Small intestine (tissue), 7 donors: ENCODE data around the gene CCDC195. TPM values are rescaled to one million over a fixed set of nuclear protein-coding genes. Genes with fewer than 3 reads are reported as not detected.
"Not testable (repeated sequence)": the region's sequence is repeated elsewhere in the genome, so short reads cannot be mapped to it uniquely, and the experiment has no call there.

Experiments used
- DNase-seq, 2 donors: peaks; one replicate each; pipeline versions ENCODE4 v3.0.0 to v3.0.0-alpha.2; 2013
- FAIRE-seq: peaks from 2 replicates; lab custom pipeline; 2012; peaks lifted over from hg19 to GRCh38; lab: Jason Lieb, UNC
- H3K27ac ChIP-seq, 3 donors: one replicate each; pipeline ENCODE4 v1.5.1; 2013; ENCODE audit warnings: low read length in 2 of 3, mild to moderate bottlenecking in 2 of 3, control low read depth in 1 of 3, inconsistent platforms in 1 of 3, low read depth in 1 of 3, moderate library complexity in 1 of 3
- H3K27me3 ChIP-seq, 3 donors: one replicate each; pipeline ENCODE4 v1.6.1; 2013; ENCODE audit warnings: low read length in 3 of 3, inconsistent platforms in 1 of 3; ENCODE audit not compliant: control insufficient read depth in 3 of 3, insufficient read depth in 3 of 3
- H3K36me3 ChIP-seq, 3 donors: one replicate each; pipeline ENCODE4 v1.6.1; 2013; ENCODE audit warnings: low read length in 3 of 3, inconsistent platforms in 1 of 3, low read depth in 1 of 3, mild to moderate bottlenecking in 1 of 3, moderate library complexity in 1 of 3; ENCODE audit not compliant: control insufficient read depth in 3 of 3, insufficient read depth in 2 of 3
- H3K4me1 ChIP-seq, 3 donors: one replicate each; pipeline ENCODE4 v1.6.1; 2013; ENCODE audit warnings: low read length in 2 of 3, inconsistent platforms in 1 of 3, low read depth in 1 of 3, mild to moderate bottlenecking in 1 of 3, moderate library complexity in 1 of 3; ENCODE audit not compliant: control insufficient read depth in 3 of 3, insufficient read depth in 2 of 3
- H3K4me3 ChIP-seq, 3 donors: one replicate each; pipeline ENCODE4 v1.5.1; 2013; ENCODE audit warnings: low read length in 3 of 3, control low read depth in 1 of 3, inconsistent platforms in 1 of 3, low read depth in 1 of 3, mild to moderate bottlenecking in 1 of 3, moderate library complexity in 1 of 3
- H3K9me3 ChIP-seq, 2 donors: one replicate each; pipeline ENCODE4 v1.6.1; 2013; ENCODE audit warnings: low read depth in 1 of 2, low read length in 1 of 2; ENCODE audit not compliant: control insufficient read depth in 2 of 2, insufficient read depth in 1 of 2
- WGBS, 3 donors: extraction: QIAGEN DNeasy Blood & Tissue Kit; methylation state at CpG; one replicate each; pipeline ENCODE4 v1.1.7; 2013; 5-methylcytosine and 5-hydroxymethylcytosine counted together
- polyA plus RNA-seq, 4 donors: library from polyadenylated mRNA; stranded (reverse) in 3 of 4; unstranded in 1 of 4; fragments of 200-250 nt in 3 of 4; fragments of 120-200 nt in 1 of 4; gene quantifications; one replicate each; pipeline versions ENCODE4 v1.2.1 to v1.2.3, GENCODE V29; 2013
- donor health status: healthy with polysubstance abuse.
- donor health status: control.
- donor health status: control.
- donor health status: Bipolar disorder and iron deficiency.
- donor health status: healthy.

The CCDC195 gene
- polyA plus RNA-seq, 4 donors = not detected

DNA sequence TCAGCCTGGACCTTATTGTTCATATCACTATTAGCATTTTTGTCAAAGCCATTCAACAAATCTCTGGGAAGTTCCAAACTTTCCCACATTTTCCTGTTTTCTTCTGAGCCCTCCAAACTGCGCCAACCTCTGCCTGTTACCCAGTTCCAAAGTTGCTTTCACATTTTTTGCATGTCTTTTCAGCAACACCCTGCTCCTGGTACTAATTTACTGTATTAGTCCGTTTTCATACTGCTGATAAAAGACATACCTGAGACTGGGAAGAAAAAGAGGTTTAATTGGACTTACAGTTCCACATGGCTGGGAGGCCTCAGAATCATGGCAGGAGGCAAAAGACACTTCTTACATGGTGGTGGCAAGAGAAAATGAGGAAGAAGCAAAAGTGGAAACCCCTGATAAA, 52.8 kb downstream of the CCDC195 start:
- H3K27me3 ChIP-seq, H3K27ac ChIP-seq, H3K4me1 ChIP-seq, DNase-seq, H3K4me3 ChIP-seq, FAIRE-seq, H3K36me3 ChIP-seq: not testable (repeated sequence)
- WGBS, 3 donors = 72 to 87% (median 81%) methylated on average over 2 of the region's 2 CpGs
- peaks cover 0 to 12% of the 10 kb centered on the region in 2 donors for H3K9me3 ChIP-seq

DNA sequence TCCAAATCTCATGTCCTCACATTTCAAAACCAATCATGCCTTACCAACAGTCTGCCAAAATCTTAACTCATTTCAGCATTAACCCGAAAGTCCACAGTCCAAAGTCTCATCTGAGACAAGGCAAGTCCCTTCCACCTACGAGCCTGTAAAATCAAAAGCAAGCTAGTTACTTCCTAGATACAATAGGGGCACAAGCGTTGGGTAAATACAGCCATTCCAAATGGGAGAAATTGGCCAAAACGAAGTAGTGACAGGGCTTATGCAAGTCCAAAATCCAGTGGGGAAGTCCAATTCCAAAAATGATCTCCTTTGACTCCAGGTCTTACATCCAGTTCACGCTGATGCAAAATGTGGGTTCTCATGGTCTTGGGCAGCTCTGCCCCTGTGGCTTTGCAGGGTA, 54.5 kb downstream of the CCDC195 start:
- not testable (repeated sequence) for FAIRE-seq, DNase-seq, H3K27ac ChIP-seq, H3K4me1 ChIP-seq, H3K27me3 ChIP-seq, H3K36me3 ChIP-seq, H3K4me3 ChIP-seq
- H3K9me3 ChIP-seq = peaks cover 0 to 12% of the 10 kb centered on the region in 2 donors
- WGBS, 3 donors = 30 to 68% (median 44%) methylated on average over 5 of the region's 5 CpGs

DNA sequence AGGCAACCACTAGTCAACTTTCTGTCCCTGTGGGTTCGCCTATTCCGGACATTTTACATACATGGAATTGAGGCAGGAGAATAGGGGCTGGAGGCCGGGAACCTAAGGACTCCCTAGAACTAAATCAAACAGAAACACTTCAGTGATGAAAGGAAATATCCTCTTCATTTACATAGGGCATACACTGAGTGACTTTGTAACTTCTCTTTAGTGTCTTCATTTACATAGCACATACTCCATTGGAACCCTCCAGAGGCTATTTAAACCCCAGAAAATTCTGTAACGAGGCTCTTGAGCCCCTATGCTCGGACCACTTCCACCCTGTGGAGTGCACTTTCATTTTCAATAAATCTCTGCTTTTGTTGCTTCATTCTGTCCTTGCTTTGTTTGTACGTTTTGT, 56.5 kb downstream of the CCDC195 start:
- no peaks in the 10 kb centered on the region for H3K4me1 ChIP-seq
- no peaks in the 10 kb centered on the region for H3K27me3 ChIP-seq
- H3K36me3 ChIP-seq = no peaks in the 10 kb centered on the region
- H3K4me3 ChIP-seq = no peak overlapping the region
- H3K9me3 ChIP-seq = peaks cover 0 to 17% of the 10 kb centered on the region in 2 donors
- no peak overlapping the region for H3K27ac ChIP-seq
- FAIRE-seq = no peak
- WGBS, 3 donors = 81 to 90% (median 81%) methylated on average over 6 of the region's 6 CpGs
- DNase-seq = no peak

DNA sequence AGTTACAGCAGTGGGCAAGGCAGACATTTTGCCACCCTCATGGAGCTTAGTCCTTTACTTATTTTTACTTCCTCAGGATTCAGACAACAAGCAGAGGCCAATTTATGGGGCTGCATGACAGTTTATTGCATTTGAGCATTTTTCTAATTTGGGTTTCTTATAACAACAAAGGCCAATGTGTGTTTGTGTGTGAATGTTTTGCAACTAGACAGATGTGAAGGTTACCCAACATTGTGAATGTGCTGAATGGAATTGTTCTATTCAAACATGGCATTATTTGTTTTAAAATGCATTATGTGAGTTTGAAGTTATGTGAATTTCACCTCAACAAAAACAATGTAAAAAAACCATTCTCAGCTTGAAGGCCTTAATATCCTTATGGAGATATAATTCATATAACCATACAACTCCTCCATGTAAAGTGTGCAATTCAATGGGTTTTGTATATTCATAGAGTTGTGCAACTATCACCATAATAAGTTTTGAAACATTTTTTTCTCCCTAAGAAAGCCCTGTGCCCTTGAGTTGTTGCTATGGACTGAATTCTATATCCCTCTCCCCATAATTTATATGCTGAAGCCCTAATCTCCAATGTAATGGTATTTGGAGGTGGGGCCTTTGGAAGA, 57.3 kb downstream of the CCDC195 start:
- H3K4me1 ChIP-seq = no peaks in the 10 kb centered on the region
- H3K27ac ChIP-seq = no peak overlapping the region
- FAIRE-seq = no peak
- DNase-seq = no peak
- no peaks in the 10 kb centered on the region for H3K36me3 ChIP-seq
- H3K4me3 ChIP-seq = no peak overlapping the region
- peaks cover 0 to 12% of the 10 kb centered on the region in 2 donors for H3K9me3 ChIP-seq
- H3K27me3 ChIP-seq = no peaks in the 10 kb centered on the region

DNA sequence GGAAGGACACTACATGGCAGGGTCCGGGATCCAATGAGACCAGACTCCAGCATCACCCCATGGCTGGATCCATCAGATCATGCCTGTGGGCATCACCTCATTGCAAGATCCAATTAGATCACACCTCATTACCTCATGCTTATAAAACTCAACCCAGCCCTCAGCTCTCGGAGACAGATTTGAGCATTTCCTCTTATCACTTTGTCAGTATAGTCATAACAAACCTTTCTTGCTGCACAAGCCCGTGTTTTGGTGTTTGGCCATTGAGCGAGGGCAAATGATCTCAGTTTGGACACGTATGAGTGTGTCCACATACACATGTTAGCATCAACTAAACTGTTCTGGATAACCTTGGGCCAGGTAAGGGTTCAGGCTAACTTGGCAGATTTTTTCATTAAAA, 58.8 kb downstream of the CCDC195 start:
- peaks cover 0 to 5% of the 10 kb centered on the region in 2 donors for H3K9me3 ChIP-seq
- WGBS, 3 donors = 76 to 82% (median 77%) methylated on average over 5 of the region's 5 CpGs
- no peak overlapping the region for H3K27ac ChIP-seq
- no peaks in the 10 kb centered on the region for H3K27me3 ChIP-seq
- no peak for DNase-seq
- H3K4me3 ChIP-seq = no peak overlapping the region
- H3K36me3 ChIP-seq = no peaks in the 10 kb centered on the region
- H3K4me1 ChIP-seq = no peaks in the 10 kb centered on the region
- FAIRE-seq = no peak

DNA sequence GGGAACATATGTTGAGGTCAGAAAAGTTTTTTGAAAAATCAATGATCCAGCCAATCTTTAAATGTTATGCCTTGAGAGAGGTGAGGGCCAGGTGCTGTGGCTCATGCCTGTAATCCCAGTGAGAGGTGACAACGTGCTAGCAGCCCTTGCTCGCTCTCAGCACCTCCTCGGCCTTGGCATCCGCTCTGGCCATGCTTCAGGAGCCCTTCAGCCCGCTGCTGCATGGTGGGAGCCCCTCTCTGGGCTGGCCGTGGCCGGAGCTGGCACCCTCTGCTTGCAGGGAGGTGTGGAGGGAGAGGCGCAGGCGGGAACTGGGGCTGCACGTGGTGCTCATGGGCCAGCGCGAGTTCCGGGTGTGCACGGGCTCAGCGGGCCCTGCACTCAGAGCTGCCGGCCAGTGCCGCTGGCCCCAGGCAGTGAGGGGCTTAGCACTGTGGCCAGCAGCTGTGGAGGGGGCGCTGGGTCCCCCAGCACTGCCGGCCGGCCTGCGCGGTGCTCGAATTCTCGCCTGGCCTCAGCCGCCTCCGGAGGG, 61.1 kb downstream of the CCDC195 start:
- Histone ChIP-seq H3K27me3 (no peaks in the 10 kb centered on the region), H3K4me3 (no peak overlapping the region), H3K4me1 (no peaks in the 10 kb centered on the region), H3K9me3 (peaks cover 0 to 5% of the 10 kb centered on the region in 2 donors), H3K27ac (no peak overlapping the region), H3K36me3 (no peaks in the 10 kb centered on the region)
- no peak for DNase-seq
- 94 to 96% (median 95%) methylated on average over 21 to 26 of the region's 26 CpGs for WGBS, 3 donors
- FAIRE-seq = no peak

Other genes with a start within 250 kb of the CCDC195 start
- gene CUL3, start 131.0 kb downstream of the CCDC195 start, polyA plus RNA-seq = 100 to 1,000 TPM in 1 of 4 donors, 10 to 100 TPM in 3; 56.7 to 102 (median 77.6) TPM